HepG2 (cell line): ENCODE measurements around the gene NUCB1. TPM values are rescaled to one million over a fixed set of nuclear protein-coding genes. Genes with fewer than 3 reads are reported as not detected.

ENCODE experiments used
- CBX5 ChIP-seq: sonication (generic); formaldehyde crosslinking; IDR thresholded peaks from 2 replicates; pipeline ENCODE4 v1.4.0; 2020; ENCODE audit warnings: missing genetic modification reagents, borderline replicate concordance
- CEBPG ChIP-seq: IDR thresholded peaks from 2 replicates; pipeline ENCODE4 v1.6.1; 2016
- EED ChIP-seq: sonication (generic); formaldehyde crosslinking; IDR thresholded peaks from 2 replicates; pipeline ENCODE4 v1.5.0; 2020; ENCODE audit warnings: mild to moderate bottlenecking, missing genetic modification reagents
- ELF3 ChIP-seq: IDR thresholded peaks from 2 replicates; pipeline ENCODE4 v1.6.1; 2016; ENCODE audit warnings: missing genetic modification reagents, missing compliant biosample characterization
- FOXP4 ChIP-seq: sonication (generic); formaldehyde crosslinking; IDR thresholded peaks from 2 replicates; pipeline ENCODE4 v1.4.0; 2020; ENCODE audit warnings: missing genetic modification reagents
- HDAC1 ChIP-seq: sonication (generic); formaldehyde crosslinking; IDR thresholded peaks from 2 replicates; pipeline ENCODE4 v1.5.1; 2020; ENCODE audit warnings: mild to moderate bottlenecking, missing genetic modification reagents
- KDM5B ChIP-seq: sonication (generic); formaldehyde crosslinking; IDR thresholded peaks from 2 replicates; pipeline ENCODE4 v1.4.0; 2020; ENCODE audit warnings: missing genetic modification reagents, mild to moderate bottlenecking, borderline replicate concordance
- PPARG ChIP-seq: conservative IDR thresholded peaks from 2 replicates; pipeline ENCODE4 v1.6.1; 2016; ENCODE audit warnings: missing biosample characterization, missing genetic modification reagents
- SSRP1 ChIP-seq: IDR thresholded peaks from 2 replicates; pipeline ENCODE4 v1.6.1; 2016; ENCODE audit warnings: control low read depth
- ZBTB4 ChIP-seq: sonication (generic); formaldehyde crosslinking; IDR thresholded peaks from 2 replicates; pipeline ENCODE4 v1.4.0; 2020; ENCODE audit warnings: missing genetic modification reagents, mild to moderate bottlenecking, borderline replicate concordance
- ZNF329 ChIP-seq: sonication (generic); formaldehyde crosslinking; IDR thresholded peaks from 2 replicates; pipeline ENCODE4 v1.9.0; 2021; ENCODE audit warnings: low read depth, mild to moderate bottlenecking, missing genetic modification reagents
- ZNF761 ChIP-seq: sonication (generic); formaldehyde crosslinking; conservative IDR thresholded peaks from 2 replicates; pipeline ENCODE4 v1.4.0; 2020; ENCODE audit warnings: mild to moderate bottlenecking, missing genetic modification reagents
- ZSCAN12 ChIP-seq: sonication (generic); formaldehyde crosslinking; IDR thresholded peaks from 2 replicates; pipeline ENCODE4 v1.9.0; 2021; ENCODE audit warnings: mild to moderate bottlenecking, missing genetic modification reagents
- polyA plus RNA-seq, 8 experiments: library from polyadenylated mRNA; depleted of rRNA in 3 of 8; stranded (reverse) in 7 of 8; unstranded in 1 of 8; fragments of >200 nt; fragmentation: Illumina TruSeq in 4 of 8; extraction: Trizol in 4 of 8; gene quantifications; 2 replicates each; pipeline versions ENCODE4 v1.2.1 to v1.2.3, GENCODE V29; 2011 to 2016; ENCODE audit warnings: low read depth in 4 of 8, missing spikeins in 1 of 8, mixed read lengths in 1 of 8; ENCODE audit not compliant: insufficient read depth in 1 of 8
- total RNA-seq, 5 experiments: library from RNA; depleted of rRNA; stranded (reverse); fragments of >200 nt; fragmentation: Illumina TruSeq; extraction: Trizol; gene quantifications; 2 replicates each; pipeline ENCODE4 v1.2.3, GENCODE V29; 2016; ENCODE audit warnings: low read depth in 1 of 5
- TF ChIP-seq, protein P1 (sequence below): sonication (generic); formaldehyde crosslinking; IDR thresholded peaks from 2 replicates; pipeline ENCODE4 v1.4.0; 2020; ENCODE audit warnings: missing genetic modification reagents; ENCODE audit errors: not compliant biosample characterization

The NUCB1 gene
- total and polyA plus RNA-seq, 2 of the 13 experiments (the other 11 are each of a cell fraction or from before 2014, with no cell fraction given), result 82.3 to 106 TPM

- TF ChIP-seq ZBTB4 (CRISPR knock-in tag) (peak; percentile 89), ZNF761 (CRISPR knock-in tag) (no peak), FOXP4 (CRISPR knock-in tag) (0 out of 2 replicates have a peak, but pooled peaks have one; percentile 3), EED (CRISPR knock-in tag) (0 out of 2 replicates have a peak, but pooled peaks have one; percentile 71), SSRP1 (peak; percentile 65; the same call in 1 of the 2 replicates), PPARG (CRISPR knock-in tag) (no peak), ZNF329 (CRISPR knock-in tag) (no peak), CEBPG (CRISPR knock-in tag) (peak; percentile 16; the same call in 1 of the 2 replicates), CBX5 (peak; percentile 76; the same call in 1 of the 2 replicates), HDAC1 (CRISPR knock-in tag) (no peak), ELF3 (CRISPR knock-in tag) (peak; percentile 23; the same call in 1 of the 2 replicates), ZSCAN12 (CRISPR knock-in tag) (no peak), KDM5B (CRISPR knock-in tag) (peak; percentile 43; the same call in 1 of the 2 replicates)
- TF ChIP-seq, protein P1, sequence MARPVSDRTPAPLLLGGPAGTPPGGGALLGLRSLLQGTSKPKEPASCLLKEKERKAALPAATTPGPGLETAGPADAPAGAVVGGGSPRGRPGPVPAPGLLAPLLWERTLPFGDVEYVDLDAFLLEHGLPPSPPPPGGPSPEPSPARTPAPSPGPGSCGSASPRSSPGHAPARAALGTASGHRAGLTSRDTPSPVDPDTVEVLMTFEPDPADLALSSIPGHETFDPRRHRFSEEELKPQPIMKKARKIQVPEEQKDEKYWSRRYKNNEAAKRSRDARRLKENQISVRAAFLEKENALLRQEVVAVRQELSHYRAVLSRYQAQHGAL (CRISPR knock-in tag), result no peak
These were observed 67.5 kb downstream of the NUCB1 start (continued) for GRCh38 chr19:48967346-48968178.
